ENCODE data around the gene BCL3.
"Not testable (repeated sequence)": the region's sequence is repeated elsewhere in the genome, so short reads cannot be mapped to it uniquely, and the experiment has no call there.

Gene BCL3

GRCh38 chr19:44765949-44766335 lies 17.4 kb downstream of the BCL3 start:
- Histone ChIP-seq H3K27ac (no peak overlapping the region), H3K36me3 (ENCODE audit: control insufficient read depth, insufficient read depth, low read length) (no peaks in the 10 kb centered on the region), H3K9me3 (ENCODE audit: control insufficient read depth, low read length) (no peaks in the 10 kb centered on the region), H2AFZ (no peak overlapping the region), H3K4me2 (ENCODE audit: low read length) (no peak overlapping the region), H3K4me3 (ENCODE audit: low read depth, low read length) (no peak overlapping the region), H3K4me1 (no peaks in the 10 kb centered on the region), H3K9ac (no peak overlapping the region), H3K27me3 (ENCODE audit: control insufficient read depth, insufficient read depth, low read length) (no peaks in the 10 kb centered on the region), H3K79me2 (no peaks in the 10 kb centered on the region)
- TF ChIP-seq CTCF (IDR thresholded peaks at IDR 0.05) = no peak

- no peak overlapping the region for H3K9ac ChIP-seq
- TF ChIP-seq CTCF (IDR thresholded peaks at IDR 0.05) = no peak
- no peak overlapping the region for H3K27ac ChIP-seq
- H3K36me3 ChIP-seq (ENCODE audit: control insufficient read depth, insufficient read depth, low read length) = no peaks in the 10 kb centered on the region
- H2AFZ ChIP-seq = no peak overlapping the region
- H3K4me1 ChIP-seq = no peaks in the 10 kb centered on the region
- no peak overlapping the region for H3K4me2 ChIP-seq (ENCODE audit: low read length)
- no peak overlapping the region for H3K4me3 ChIP-seq (ENCODE audit: low read depth, low read length)
- H3K27me3 ChIP-seq (ENCODE audit: control insufficient read depth, insufficient read depth, low read length) = no peaks in the 10 kb centered on the region
- no peaks in the 10 kb centered on the region for H3K79me2 ChIP-seq
- no peaks in the 10 kb centered on the region for H3K9me3 ChIP-seq (ENCODE audit: control insufficient read depth, low read length)
Observed at GRCh38 chr19:44767295-44768180, 19.0 kb downstream of the BCL3 start.

- no peak overlapping the region for H3K4me3 ChIP-seq (ENCODE audit: low read depth, low read length)
- H3K36me3 ChIP-seq (ENCODE audit: control insufficient read depth, insufficient read depth, low read length) = no peaks in the 10 kb centered on the region
- H3K4me1 ChIP-seq = no peaks in the 10 kb centered on the region
- peak; percentile 90 for TF ChIP-seq CTCF (IDR thresholded peaks at IDR 0.05)
- H2AFZ ChIP-seq = peak overlapping the region; percentile 66
- H3K27me3 ChIP-seq (ENCODE audit: control insufficient read depth, insufficient read depth, low read length) = no peaks in the 10 kb centered on the region
- H3K9me3 ChIP-seq (ENCODE audit: control insufficient read depth, low read length) = no peaks in the 10 kb centered on the region
- no peak overlapping the region for H3K9ac ChIP-seq
- H3K4me2 ChIP-seq (ENCODE audit: low read length) = peak overlapping the region; percentile 5
- no peaks in the 10 kb centered on the region for H3K79me2 ChIP-seq
- H3K27ac ChIP-seq = no peak overlapping the region
Observed at GRCh38 chr19:44770550-44771257, 22.2 kb downstream of the BCL3 start.

GRCh38 chr19:44772144-44772543 lies 23.6 kb downstream of the BCL3 start:
- H3K4me3 ChIP-seq (ENCODE audit: low read depth, low read length); H2AFZ ChIP-seq: not testable (repeated sequence)

GRCh38 chr19:44772959-44773358 lies 24.5 kb downstream of the BCL3 start:
- TF ChIP-seq CTCF (IDR thresholded peaks at IDR 0.05) = no peak
- peaks cover 2% of the 10 kb centered on the region for H3K4me1 ChIP-seq
- H3K79me2 ChIP-seq = no peaks in the 10 kb centered on the region
- H2AFZ ChIP-seq = no peak overlapping the region
- H3K27ac ChIP-seq = no peak overlapping the region
- H3K9me3 ChIP-seq (ENCODE audit: control insufficient read depth, low read length) = no peaks in the 10 kb centered on the region
- H3K4me2 ChIP-seq (ENCODE audit: low read length) = no peak overlapping the region
- no peak overlapping the region for H3K9ac ChIP-seq
- no peak overlapping the region for H3K4me3 ChIP-seq (ENCODE audit: low read depth, low read length)
- H3K27me3 ChIP-seq (ENCODE audit: control insufficient read depth, insufficient read depth, low read length) = no peaks in the 10 kb centered on the region
- no peaks in the 10 kb centered on the region for H3K36me3 ChIP-seq (ENCODE audit: control insufficient read depth, insufficient read depth, low read length)

More at GRCh38 chr19:44772144-44772543, 23.6 kb downstream of the BCL3 start:
- not testable (repeated sequence) for H3K4me1 ChIP-seq; H3K79me2 ChIP-seq; H3K27me3 ChIP-seq (ENCODE audit: control insufficient read depth, insufficient read depth, low read length); H3K4me2 ChIP-seq (ENCODE audit: low read length); H3K36me3 ChIP-seq (ENCODE audit: control insufficient read depth, insufficient read depth, low read length); H3K27ac ChIP-seq; H3K9ac ChIP-seq; H3K9me3 ChIP-seq (ENCODE audit: control insufficient read depth, low read length)

Measured in parathyroid adenoma (tissue), 2 donors.